Astrocyte (in vitro differentiated cells and primary cell): ENCODE data around the gene ULK2. TPM values are rescaled to one million over a fixed set of nuclear protein-coding genes. Genes with fewer than 3 reads are reported as not detected.

Experiments used
- DNase-seq: peaks from one replicate; pipeline ENCODE4 v3.0.0-alpha.2; 2010; ENCODE audit warnings: low read depth
- FAIRE-seq: peaks from 2 replicates; lab custom pipeline; 2011; peaks lifted over from hg19 to GRCh38; lab: Jason Lieb, UNC
- H2AFZ ChIP-seq: 2 replicates; pipeline ENCODE4 v1.6.0; 2012; ENCODE audit warnings: low read depth, low read length, inconsistent platforms
- H3K27ac ChIP-seq: 2 replicates; pipeline ENCODE4 v1.5.1; 2011; ENCODE audit warnings: low read depth, low read length, inconsistent platforms
- H3K27me3 ChIP-seq: 2 replicates; pipeline ENCODE4 v1.6.0; 2011; ENCODE audit warnings: low read length, inconsistent platforms; ENCODE audit not compliant: insufficient read depth
- H3K36me3 ChIP-seq: 2 replicates; pipeline ENCODE4 v1.5.1; 2011; ENCODE audit warnings: low read length, inconsistent platforms; ENCODE audit not compliant: insufficient read depth
- H3K4me1 ChIP-seq: 2 replicates; pipeline ENCODE4 v1.5.1; 2011; ENCODE audit warnings: low read length, inconsistent platforms; ENCODE audit not compliant: insufficient read depth
- H3K4me2 ChIP-seq: 2 replicates; pipeline ENCODE4 v1.6.0; 2012; ENCODE audit warnings: low read length, inconsistent platforms
- H3K4me3 ChIP-seq: 2 replicates; pipeline ENCODE4 v1.5.1; 2011; ENCODE audit warnings: low read depth, mild to moderate bottlenecking, low read length, inconsistent platforms; ENCODE audit not compliant: insufficient read depth
- H3K79me2 ChIP-seq: 2 replicates; pipeline ENCODE4 v1.6.0; 2012; ENCODE audit warnings: mild to moderate bottlenecking, low read length, inconsistent platforms; ENCODE audit not compliant: insufficient read depth
- H3K9ac ChIP-seq: 2 replicates; pipeline ENCODE4 v1.6.0; 2012; ENCODE audit warnings: mild to moderate bottlenecking, low read length, inconsistent platforms
- H3K9me3 ChIP-seq: 2 replicates; pipeline ENCODE4 v1.5.1; 2012; ENCODE audit warnings: low read depth, mild to moderate bottlenecking, low read length, inconsistent platforms; ENCODE audit not compliant: insufficient read depth
- H4K20me1 ChIP-seq: 2 replicates; pipeline ENCODE4 v1.6.0; 2012; ENCODE audit warnings: low read length, inconsistent platforms; ENCODE audit not compliant: insufficient read depth
- H3K27ac Mint-ChIP-seq: one replicate; pipeline ENCODE4 v1.8.0; 2021; ENCODE audit warnings: mild to moderate bottlenecking, mixed read lengths; ENCODE audit not compliant: unreplicated experiment
- H3K27me3 Mint-ChIP-seq: one replicate; pipeline ENCODE4 v1.8.0; 2021; ENCODE audit warnings: low read depth, mixed read lengths; ENCODE audit not compliant: unreplicated experiment
- H3K36me3 Mint-ChIP-seq: one replicate; pipeline ENCODE4 v1.8.0; 2021; ENCODE audit warnings: low read depth, mixed read lengths; ENCODE audit not compliant: unreplicated experiment
- H3K4me1 Mint-ChIP-seq: one replicate; pipeline ENCODE4 v1.8.0; 2021; ENCODE audit warnings: low read depth, mixed read lengths; ENCODE audit not compliant: unreplicated experiment
- H3K4me3 Mint-ChIP-seq: one replicate; pipeline ENCODE4 v1.8.0; 2021; ENCODE audit warnings: mild to moderate bottlenecking, moderate library complexity, mixed read lengths; ENCODE audit not compliant: unreplicated experiment
- H3K9me3 Mint-ChIP-seq: one replicate; pipeline ENCODE4 v1.8.0; 2021; ENCODE audit warnings: mild to moderate bottlenecking, mixed read lengths; ENCODE audit not compliant: unreplicated experiment
- EZH2 ChIP-seq: IDR thresholded peaks from 2 replicates; pipeline ENCODE4 v1.6.1; 2012; ENCODE audit warnings: mild to moderate bottlenecking, low read length, inconsistent platforms; ENCODE audit not compliant: insufficient read depth
- total RNA-seq: library from RNA; stranded (reverse); gene quantifications from 2 replicates; pipeline ENCODE4 v1.2.1, GENCODE V29; 2021
- TF ChIP-seq, protein P1 (sequence below): IDR thresholded peaks from 2 replicates; pipeline ENCODE4 v1.5.1; 2011; ENCODE audit warnings: low read depth, mild to moderate bottlenecking, inconsistent platforms, low read length, moderate library complexity; ENCODE audit not compliant: insufficient read depth

Gene ULK2
- total RNA-seq, 1 donor from 2014 or later = 10.8 TPM

DNA sequence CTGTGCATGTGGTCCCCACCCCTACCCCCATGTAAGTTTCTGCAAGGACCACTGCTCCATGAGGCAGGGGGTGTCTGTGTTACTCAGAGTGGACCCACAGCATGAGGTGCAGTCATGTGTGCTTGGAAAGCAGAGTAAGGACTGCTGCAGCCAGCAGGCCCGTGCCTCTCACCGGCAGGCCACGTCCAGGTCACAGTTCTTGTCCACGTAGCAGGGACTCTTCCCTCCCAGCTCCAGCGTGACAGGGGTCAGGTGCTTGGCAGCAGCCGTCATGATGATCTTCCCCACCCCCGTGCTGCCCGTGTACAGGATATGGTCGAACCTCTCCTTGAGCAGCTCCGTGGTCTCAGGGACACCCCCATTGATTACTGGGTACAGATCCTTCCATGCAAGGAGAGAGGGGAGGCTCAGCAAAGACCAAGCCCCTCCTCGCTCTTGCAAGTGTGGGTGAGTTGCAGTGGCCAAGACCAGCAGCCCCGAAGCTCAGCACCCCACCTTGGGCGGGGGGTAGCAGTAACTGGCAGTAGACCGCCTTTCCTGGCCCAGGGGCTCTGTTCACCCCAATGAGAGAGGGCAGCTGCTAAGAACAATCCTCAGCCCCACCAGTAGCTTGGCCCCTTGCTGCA, 125.8 kb downstream of the ULK2 start:
- Mint-ChIP-seq H3K4me1 (no peaks in the 10 kb centered on the region), H3K4me3 (no peak overlapping the region), H3K36me3 (no peaks in the 10 kb centered on the region), H3K9me3 (peaks cover 3% of the 10 kb centered on the region), H3K27ac (no peak overlapping the region), H3K27me3 (peaks cover 42% of the 10 kb centered on the region)
- Histone ChIP-seq H3K4me3 (no peak overlapping the region), H3K4me2 (no peak overlapping the region), H3K9me3 (no peaks in the 10 kb centered on the region), H2AFZ (no peak overlapping the region), H3K36me3 (no peaks in the 10 kb centered on the region), H3K9ac (no peak overlapping the region), H3K27ac (no peak overlapping the region), H3K4me1 (no peaks in the 10 kb centered on the region), H3K79me2 (no peaks in the 10 kb centered on the region), H3K27me3 (peaks cover 4% of the 10 kb centered on the region), H4K20me1 (no peaks in the 10 kb centered on the region)
- FAIRE-seq (no peak), DNase-seq (no peak)
- TF ChIP-seq EZH2 = no peak
- TF ChIP-seq, protein P1, sequence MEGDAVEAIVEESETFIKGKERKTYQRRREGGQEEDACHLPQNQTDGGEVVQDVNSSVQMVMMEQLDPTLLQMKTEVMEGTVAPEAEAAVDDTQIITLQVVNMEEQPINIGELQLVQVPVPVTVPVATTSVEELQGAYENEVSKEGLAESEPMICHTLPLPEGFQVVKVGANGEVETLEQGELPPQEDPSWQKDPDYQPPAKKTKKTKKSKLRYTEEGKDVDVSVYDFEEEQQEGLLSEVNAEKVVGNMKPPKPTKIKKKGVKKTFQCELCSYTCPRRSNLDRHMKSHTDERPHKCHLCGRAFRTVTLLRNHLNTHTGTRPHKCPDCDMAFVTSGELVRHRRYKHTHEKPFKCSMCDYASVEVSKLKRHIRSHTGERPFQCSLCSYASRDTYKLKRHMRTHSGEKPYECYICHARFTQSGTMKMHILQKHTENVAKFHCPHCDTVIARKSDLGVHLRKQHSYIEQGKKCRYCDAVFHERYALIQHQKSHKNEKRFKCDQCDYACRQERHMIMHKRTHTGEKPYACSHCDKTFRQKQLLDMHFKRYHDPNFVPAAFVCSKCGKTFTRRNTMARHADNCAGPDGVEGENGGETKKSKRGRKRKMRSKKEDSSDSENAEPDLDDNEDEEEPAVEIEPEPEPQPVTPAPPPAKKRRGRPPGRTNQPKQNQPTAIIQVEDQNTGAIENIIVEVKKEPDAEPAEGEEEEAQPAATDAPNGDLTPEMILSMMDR = no peak

DNA sequence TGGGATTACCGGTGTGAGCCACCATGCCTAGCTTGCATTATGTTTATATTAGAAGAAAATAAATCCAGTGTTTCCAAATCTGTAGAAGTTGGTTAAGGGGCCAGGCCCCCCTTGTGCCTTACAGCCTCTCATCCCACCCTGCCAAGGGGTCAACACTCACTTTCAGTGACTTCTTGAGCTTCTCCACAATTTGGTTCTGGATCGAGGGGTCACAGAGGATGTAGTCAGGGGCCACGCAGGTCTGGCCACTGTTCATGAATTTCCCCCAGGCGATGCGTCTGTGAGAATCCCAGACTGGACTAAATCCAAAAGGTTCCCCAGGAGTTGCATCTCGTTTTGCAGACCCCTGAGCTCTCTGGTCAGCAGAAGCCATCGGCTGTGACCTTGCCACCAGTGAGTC, 126.8 kb downstream of the ULK2 start:
- TF ChIP-seq, protein P1 = no peak
- TF ChIP-seq EZH2 = no peak
- no peak for FAIRE-seq
- peaks cover 49% of the 10 kb centered on the region for H3K27me3 Mint-ChIP-seq

More for the DNA sequence above, 126.8 kb downstream of the ULK2 start:
- no peaks in the 10 kb centered on the region for H3K79me2 ChIP-seq
- H3K36me3 Mint-ChIP-seq = peaks cover 2% of the 10 kb centered on the region
- H3K27ac ChIP-seq = no peak overlapping the region
- H3K4me3 Mint-ChIP-seq = no peak overlapping the region
- H3K4me2 ChIP-seq = no peak overlapping the region
- H3K4me1 ChIP-seq = no peaks in the 10 kb centered on the region
- no peak for DNase-seq
- no peaks in the 10 kb centered on the region for H3K36me3 ChIP-seq
- H3K27me3 ChIP-seq = peaks cover 4% of the 10 kb centered on the region
- H3K9me3 Mint-ChIP-seq = peaks cover 3% of the 10 kb centered on the region
- no peaks in the 10 kb centered on the region for H4K20me1 ChIP-seq
- H3K27ac Mint-ChIP-seq = no peak overlapping the region
- H3K4me1 Mint-ChIP-seq = no peaks in the 10 kb centered on the region
- no peak overlapping the region for H2AFZ ChIP-seq
- H3K9me3 ChIP-seq = no peaks in the 10 kb centered on the region
- H3K9ac ChIP-seq = no peak overlapping the region
- H3K4me3 ChIP-seq = no peak overlapping the region
